ENCODE results near the gene CDH23. TPM values are rescaled to one million over a fixed set of nuclear protein-coding genes. Genes with fewer than 3 reads are reported as not detected.
A peak's percentile ranks its signal among the peaks of the same experiment; 100 is the strongest.

Gene CDH23
- total and polyA plus RNA-seq, 9 of the 15 experiments (the other 6 are each of a cell fraction or from before 2014, with no cell fraction given) = 0.18 to 1.2 (median 0.47) TPM

GRCh38 chr10:71814922-71815411, 418.2 kb downstream of the CDH23 start (continued):
- TF ChIP-seq ZNF655 (CRISPR knock-in tag; IDR thresholded peaks at IDR 0.05) (no peak), ZNF589 (CRISPR knock-in tag; IDR thresholded peaks at IDR 0.05; ENCODE audit: low read depth) (no peak), ARID3B (CRISPR knock-in tag; IDR thresholded peaks at IDR 0.05; ENCODE audit: borderline replicate concordance) (no peak), SMARCA4 (IDR thresholded peaks at IDR 0.05) (no peak), EZH2 (IDR thresholded peaks at IDR 0.05; ENCODE audit: borderline replicate concordance, low read depth, low read length) (no peak), ZNF174 (CRISPR knock-in tag; IDR thresholded peaks at IDR 0.05) (no peak), NONO (IDR thresholded peaks at IDR 0.05; ENCODE audit: low read depth in 2 of 2, low read length in 1 of 2) (no peak), POLR2G (IDR thresholded peaks at IDR 0.05; ENCODE audit: low read depth, low read length) (peak; percentile 82), RBFOX2 (IDR thresholded peaks at IDR 0.05; ENCODE audit: low read depth, low read length) (peak; percentile 25; the same call in 1 of the 2 replicates), ZBTB26 (CRISPR knock-in tag; IDR thresholded peaks at IDR 0.05) (0 out of 2 replicates have a peak, but pooled peaks have one; percentile 51), ZFX (CRISPR knock-in tag; IDR thresholded peaks at IDR 0.05) (no peak), DEAF1 (CRISPR knock-in tag; IDR thresholded peaks at IDR 0.05) (no peak), RCOR1 (IDR thresholded peaks at IDR 0.05; ENCODE audit: borderline replicate concordance in 1 of 2, low read depth in 2 of 2, low read length in 2 of 2) (no peak), MYNN (IDR thresholded peaks at IDR 0.05) (0 out of 2 replicates have a peak, but pooled peaks have one; percentile 6), MYNN (CRISPR knock-in tag; IDR thresholded peaks at IDR 0.05) (no peak), ZNF584 (CRISPR knock-in tag; IDR thresholded peaks at IDR 0.05; ENCODE audit: low read depth) (no peak), ZKSCAN8 (CRISPR knock-in tag; IDR thresholded peaks at IDR 0.05) (no peak), KAT2B (IDR thresholded peaks at IDR 0.05; ENCODE audit: low read depth, low read length) (no peak), CTCF (IDR thresholded peaks at IDR 0.05 in 2 of 3, conservative IDR thresholded peaks at IDR 0.05 in 1 of 3; ENCODE audit: insufficient read depth in 2 of 3, low read depth in 1 of 3, low read length in 3 of 3) (0 out of 6 replicates have a peak, but pooled peaks of 2 of the 3 experiments have one; percentile 30 to 39), RBM22 (IDR thresholded peaks at IDR 0.05; ENCODE audit: low read depth, low read length, poor library complexity, severe bottlenecking) (peak; percentile 97)
